GM13976 (cell line): Measurements from ENCODE around the gene PTCH1.

Experiments used
- DNase-seq: peaks from one replicate; pipeline ENCODE4 v3.0.0; 2012; ENCODE audit warnings: low spot score
- in situ Hi-C: fragments of 300-500 bp; cut with MboI; formaldehyde crosslinking; loops from one replicate; pipeline ENCODE4 v1.12.0; 2022; ENCODE audit warnings: low sequenced_read_pairs, mixed read lengths, inconsistent platforms; ENCODE audit not compliant: unreplicated experiment
- TF ChIP-seq, protein P1 (sequence below): IDR thresholded peaks from 2 replicates; pipeline ENCODE4 v1.5.1; 2012; ENCODE audit warnings: borderline replicate concordance, mild to moderate bottlenecking; ENCODE audit not compliant: insufficient read depth; ENCODE audit errors: extremely low read depth, missing control alignments, control extremely low read depth

PTCH1 gene

DNA sequence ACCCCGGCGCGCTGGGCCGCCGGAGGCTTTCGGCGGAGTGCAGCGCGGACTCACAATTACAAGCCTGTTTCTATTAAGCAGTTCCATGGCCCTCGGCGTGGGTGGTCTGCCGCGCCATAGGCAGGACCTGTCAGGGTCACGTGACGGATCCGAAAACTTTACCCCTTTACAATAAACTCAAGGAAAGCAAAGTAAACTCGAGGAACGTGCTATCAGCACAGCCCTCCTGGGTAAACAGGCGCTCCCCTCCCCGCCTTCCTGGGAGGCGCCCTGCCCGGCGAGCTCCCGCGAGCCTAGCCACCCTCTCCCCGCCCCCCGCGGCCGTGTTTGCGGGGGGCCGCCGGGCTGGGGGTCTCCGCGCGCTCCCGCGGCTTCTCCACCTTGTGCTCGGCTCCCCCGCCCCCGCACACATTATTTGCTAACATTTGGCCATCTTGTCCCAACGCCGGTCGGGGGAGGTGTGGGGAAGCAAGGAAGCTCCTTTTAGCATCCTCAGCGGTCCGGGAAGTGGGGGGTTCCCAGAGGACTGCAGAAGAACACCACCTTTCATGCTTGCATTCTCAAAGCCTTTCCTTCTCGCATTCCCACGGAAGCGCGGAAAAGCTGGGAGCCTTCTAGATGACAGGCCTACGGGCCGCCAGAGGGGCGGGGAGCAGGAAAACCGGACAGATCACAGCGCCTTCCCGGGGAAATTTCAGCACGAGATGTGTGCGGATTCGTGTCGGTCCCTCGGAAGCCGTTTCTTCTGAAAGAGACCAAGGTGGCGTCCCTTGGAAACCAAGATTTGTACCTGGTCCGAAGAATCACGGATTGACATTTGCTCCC is at the start of gene PTCH1:
Gene PTCH1 (minus strand): TSS at position 238 of the 825 bp plus-strand sequence.
- in situ Hi-C loops: no loop called here
- no peak for DNase-seq
- TF ChIP-seq, protein P1, sequence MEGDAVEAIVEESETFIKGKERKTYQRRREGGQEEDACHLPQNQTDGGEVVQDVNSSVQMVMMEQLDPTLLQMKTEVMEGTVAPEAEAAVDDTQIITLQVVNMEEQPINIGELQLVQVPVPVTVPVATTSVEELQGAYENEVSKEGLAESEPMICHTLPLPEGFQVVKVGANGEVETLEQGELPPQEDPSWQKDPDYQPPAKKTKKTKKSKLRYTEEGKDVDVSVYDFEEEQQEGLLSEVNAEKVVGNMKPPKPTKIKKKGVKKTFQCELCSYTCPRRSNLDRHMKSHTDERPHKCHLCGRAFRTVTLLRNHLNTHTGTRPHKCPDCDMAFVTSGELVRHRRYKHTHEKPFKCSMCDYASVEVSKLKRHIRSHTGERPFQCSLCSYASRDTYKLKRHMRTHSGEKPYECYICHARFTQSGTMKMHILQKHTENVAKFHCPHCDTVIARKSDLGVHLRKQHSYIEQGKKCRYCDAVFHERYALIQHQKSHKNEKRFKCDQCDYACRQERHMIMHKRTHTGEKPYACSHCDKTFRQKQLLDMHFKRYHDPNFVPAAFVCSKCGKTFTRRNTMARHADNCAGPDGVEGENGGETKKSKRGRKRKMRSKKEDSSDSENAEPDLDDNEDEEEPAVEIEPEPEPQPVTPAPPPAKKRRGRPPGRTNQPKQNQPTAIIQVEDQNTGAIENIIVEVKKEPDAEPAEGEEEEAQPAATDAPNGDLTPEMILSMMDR: no peak

DNA sequence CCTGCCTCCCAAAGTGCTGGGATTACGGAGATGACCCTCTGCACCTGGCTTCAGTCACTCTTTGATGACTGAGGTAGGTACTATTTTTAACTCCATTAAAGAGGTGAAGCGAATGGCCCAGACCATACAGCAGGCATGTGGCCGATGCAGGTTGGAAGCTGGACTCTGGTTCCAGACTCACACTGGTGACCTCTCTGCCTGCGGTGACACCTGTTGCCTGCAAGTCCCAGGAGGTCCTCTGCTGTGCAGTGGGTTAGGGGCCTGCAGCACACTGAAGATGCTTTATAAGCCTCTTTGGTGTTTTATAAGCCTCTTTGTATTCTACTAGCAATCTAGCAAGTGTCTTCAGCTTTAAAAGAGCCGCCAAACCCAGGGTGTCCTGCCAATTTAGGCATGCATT is 49.2 kb upstream of the PTCH1 start:
- DNase-seq: no peak
- TF ChIP-seq, protein P1: no peak

GRCh38 chr9:95561913-95562312 is 45.1 kb upstream of the PTCH1 start:
- TF ChIP-seq, protein P1: no peak
- DNase-seq: no peak
- in situ Hi-C loops: no loop called here

More for the DNA sequence above, 49.2 kb upstream of the PTCH1 start:
- in situ Hi-C loops: no loop called here

DNA sequence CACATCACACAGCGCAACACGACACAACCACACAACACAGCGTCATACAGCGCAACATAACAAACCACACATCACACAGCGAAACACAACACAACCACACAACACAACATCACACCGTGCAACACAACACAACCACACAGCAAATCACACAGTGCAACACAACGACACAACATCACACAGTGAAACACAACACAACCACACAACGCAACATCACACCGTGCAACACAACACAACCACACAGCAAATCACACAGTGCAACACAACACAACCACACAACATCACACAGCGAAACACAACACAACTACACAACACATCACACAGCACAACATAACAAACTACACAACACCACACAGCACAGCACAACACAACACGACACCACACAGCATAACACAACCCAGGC is 40.4 kb upstream of the PTCH1 start:
- in situ Hi-C loops: no loop called here
- DNase-seq: no peak
- TF ChIP-seq, protein P1: no peak

DNA sequence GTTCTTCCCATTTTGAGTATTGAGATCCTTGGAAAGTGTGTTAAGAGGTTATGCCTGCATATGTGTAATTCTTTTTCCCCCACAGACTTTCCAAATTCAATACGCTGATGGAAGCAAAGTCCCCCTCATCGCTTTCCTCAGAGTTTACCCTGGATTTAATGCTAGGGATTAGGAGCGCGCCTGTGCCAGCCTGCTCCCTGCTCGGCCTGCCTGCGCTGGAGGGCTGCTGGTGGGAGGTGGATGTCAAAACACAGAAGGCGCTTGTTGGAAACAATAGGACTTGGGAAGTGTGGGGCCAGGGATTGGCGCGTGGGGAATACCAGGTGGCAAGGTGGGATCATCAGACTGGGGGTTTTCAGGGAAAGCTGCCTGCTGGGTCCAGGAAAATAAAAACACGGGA is 39.8 kb upstream of the PTCH1 start:
- DNase-seq: no peak
- TF ChIP-seq, protein P1: no peak
- in situ Hi-C loops: no loop called here

GRCh38 chr9:95552814-95553546 is 36.2 kb upstream of the PTCH1 start:
- TF ChIP-seq, protein P1: no peak
- DNase-seq: no peak
- in situ Hi-C loops: no loop called here
